ENCODE measurements around the gene CLRN1. TPM values are rescaled to one million over a fixed set of nuclear protein-coding genes. Genes with fewer than 3 reads are reported as not detected.

The CLRN1 gene
- total RNA-seq, 1 experiment from 2014 or later = not detected

- no peak for TF ChIP-seq ZNF425 (CRISPR knock-in tag; conservative IDR thresholded peaks at IDR 0.05)
- TF ChIP-seq USF1 (CRISPR knock-in tag; IDR thresholded peaks at IDR 0.05) = no peak
- no peak for TF ChIP-seq FOXJ3 (CRISPR knock-in tag; IDR thresholded peaks at IDR 0.05; ENCODE audit: borderline replicate concordance)
- TF ChIP-seq CBFB (CRISPR knock-in tag; IDR thresholded peaks at IDR 0.05; ENCODE audit: low read depth) = no peak
Measured at GRCh38 chr3:150890295-150890694, 82.2 kb downstream of the CLRN1 start (continued).

GRCh38 chr3:150889106-150889505, 83.4 kb downstream of the CLRN1 start:
- ChIA-PET POLR2A (interaction anchor here (0.9 kb wide), 1 partner anchor 318 kb away, joined by 3 read pairs; no protein-coding TSS in a partner anchor), CTCF (interaction anchor here (0.8 to 1.5 kb wide), 4 partner anchors 24 to 197 kb away, joined by 4 to 8 read pairs (median 4); partner anchors contain the start of gene ERICH6)
- H3K27me3 Mint-ChIP-seq (ENCODE audit: low read depth) = no peaks in the 10 kb centered on the region
- H3K4me3 Mint-ChIP-seq = no peak overlapping the region
- no peak for TF ChIP-seq EMX1 (CRISPR knock-in tag; IDR thresholded peaks at IDR 0.05)
- no peak for TF ChIP-seq NFATC4 (CRISPR knock-in tag; IDR thresholded peaks at IDR 0.05)
- TF ChIP-seq ZNF121 (CRISPR knock-in tag; IDR thresholded peaks at IDR 0.05) = no peak
- no peak for TF ChIP-seq CBFB (CRISPR knock-in tag; IDR thresholded peaks at IDR 0.05; ENCODE audit: low read depth)
- TF ChIP-seq E2F4 (CRISPR knock-in tag; IDR thresholded peaks at IDR 0.05; ENCODE audit: borderline replicate concordance, low read depth) = no peak
- no peak for TF ChIP-seq SP1 (CRISPR knock-in tag; conservative IDR thresholded peaks at IDR 0.05)
- TF ChIP-seq CDX4 (CRISPR knock-in tag; IDR thresholded peaks at IDR 0.05; ENCODE audit: borderline replicate concordance) = no peak
- ATAC-seq (peak; percentile 77), DNase-seq (ENCODE audit: low spot score) (no peak)
- H3K9me3 Mint-ChIP-seq = peaks cover 21% of the 10 kb centered on the region
- H3K36me3 Mint-ChIP-seq = peaks cover 2% of the 10 kb centered on the region
- H3K27ac Mint-ChIP-seq = no peak overlapping the region
- no peaks in the 10 kb centered on the region for H3K4me1 Mint-ChIP-seq

- ChIA-PET CTCF (no interaction called here), POLR2A (no interaction called here)
- H3K9me3 Mint-ChIP-seq = peaks cover 21% of the 10 kb centered on the region
- peaks cover 2% of the 10 kb centered on the region for H3K36me3 Mint-ChIP-seq
- H3K4me1 Mint-ChIP-seq = 0 out of 2 replicates have a peak, but pooled peaks cover 2% of the 10 kb centered on the region
- no peak overlapping the region for H3K27ac Mint-ChIP-seq
- no peak for ATAC-seq
- DNase-seq (ENCODE audit: low spot score) = no peak
- H3K4me3 Mint-ChIP-seq = no peak overlapping the region
- H3K27me3 Mint-ChIP-seq (ENCODE audit: low read depth) = no peaks in the 10 kb centered on the region
- TF ChIP-seq NR3C1 (CRISPR knock-in tag; conservative IDR thresholded peaks at IDR 0.05; ENCODE audit: low read depth) (no peak), ZNF416 (CRISPR knock-in tag; IDR thresholded peaks at IDR 0.05) (no peak), NFATC4 (CRISPR knock-in tag; IDR thresholded peaks at IDR 0.05) (no peak), ERG (CRISPR knock-in tag; IDR thresholded peaks at IDR 0.05) (no peak), TP53 (CRISPR knock-in tag; IDR thresholded peaks at IDR 0.05) (no peak), ARID4B (CRISPR knock-in tag; IDR thresholded peaks at IDR 0.05; ENCODE audit: borderline replicate concordance) (no peak), CDX4 (CRISPR knock-in tag; IDR thresholded peaks at IDR 0.05; ENCODE audit: borderline replicate concordance) (no peak), AR (CRISPR knock-in tag; IDR thresholded peaks at IDR 0.05) (no peak)
Measured at GRCh38 chr3:150887031-150887430, 85.5 kb downstream of the CLRN1 start.

All from WTC11 (cell line).